HG03565 (cell line): ENCODE results near the gene LDAH.

Experiments used
- ATAC-seq: cut with Tn5 transposase; IDR thresholded peaks from one replicate; pipeline ENCODE4 v1.9.1; 2021; ENCODE audit warnings: mild to moderate bottlenecking, moderate library complexity; ENCODE audit not compliant: unreplicated experiment

Gene LDAH

GRCh38 chr2:20641123-20641985 is 181.5 kb downstream of the LDAH start:
- no peak for ATAC-seq

GRCh38 chr2:20640411-20641122 is 182.3 kb downstream of the LDAH start:
- no peak for ATAC-seq

GRCh38 chr2:20638646-20639430 is 184.1 kb downstream of the LDAH start:
- no peak for ATAC-seq

GRCh38 chr2:20638014-20638413 is 184.9 kb downstream of the LDAH start:
- no peak for ATAC-seq

GRCh38 chr2:20637147-20637546 is 185.8 kb downstream of the LDAH start:
- ATAC-seq = no peak

GRCh38 chr2:20635675-20636584 is 187.0 kb downstream of the LDAH start:
- ATAC-seq = peak; percentile 65

- no peak for ATAC-seq
Measured at GRCh38 chr2:20635113-20635510, 187.8 kb downstream of the LDAH start.

- no peak for ATAC-seq
Measured at GRCh38 chr2:20634507-20635112, 188.3 kb downstream of the LDAH start.
